CD4-positive, alpha-beta T cell treated with Interleukin-21 for 1 hour (primary cell): ENCODE results near the gene GJB2.
"Not testable (repeated sequence)": the region's sequence is repeated elsewhere in the genome, so short reads cannot be mapped to it uniquely, and the experiment has no call there.

ENCODE experiments used
- DNase-seq: peaks from one replicate; pipeline ENCODE4 v3.0.0-alpha.2; 2020

Gene GJB2

GRCh38 chr13:20165417-20166257, 27.1 kb downstream of the GJB2 start:
- DNase-seq = no peak

- DNase-seq = no peak
These were observed 30.8 kb downstream of the GJB2 start for GRCh38 chr13:20161951-20162300.

- DNase-seq = peak; percentile 58
These were observed 31.3 kb downstream of the GJB2 start for GRCh38 chr13:20161275-20161950.

GRCh38 chr13:20160306-20161274, 32.1 kb downstream of the GJB2 start, which contains the start of gene GJA3:
GJA3 (minus strand) TSS chr13:20161052; CDS start chr13:20143288, 17,764 bp downstream.
- DNase-seq = peak; percentile 47

GRCh38 chr13:20159646-20160305, 33.0 kb downstream of the GJB2 start:
- no peak for DNase-seq

- DNase-seq = no peak
These were observed 35.5 kb downstream of the GJB2 start for GRCh38 chr13:20157151-20157796.

GRCh38 chr13:20156702-20157101, 36.0 kb downstream of the GJB2 start:
- no peak for DNase-seq

- not testable (repeated sequence) for DNase-seq
These were observed 39.4 kb downstream of the GJB2 start for GRCh38 chr13:20153290-20153689.

- no peak for DNase-seq
These were observed 41.1 kb downstream of the GJB2 start for GRCh38 chr13:20151612-20152011.

GRCh38 chr13:20151016-20151415, 41.7 kb downstream of the GJB2 start:
- no peak for DNase-seq

- no peak for DNase-seq
These were observed 42.2 kb downstream of the GJB2 start for GRCh38 chr13:20150561-20150960.

- no peak for DNase-seq
These were observed 43.0 kb downstream of the GJB2 start for GRCh38 chr13:20149762-20150161.

- DNase-seq = no peak
These were observed 44.1 kb downstream of the GJB2 start for GRCh38 chr13:20148501-20149183.

GRCh38 chr13:20146381-20146780, 46.4 kb downstream of the GJB2 start:
- DNase-seq = no peak

GRCh38 chr13:20145521-20145920, 47.2 kb downstream of the GJB2 start:
- no peak for DNase-seq

GRCh38 chr13:20144141-20144850, 48.4 kb downstream of the GJB2 start:
- DNase-seq = no peak

- DNase-seq = no peak
These were observed 49.7 kb downstream of the GJB2 start for GRCh38 chr13:20142927-20143480.

- no peak for DNase-seq
These were observed 50.5 kb downstream of the GJB2 start for GRCh38 chr13:20142023-20142926.
